Activated CD8-positive, alpha-beta T cell treated with anti-CD3 and anti-CD28 coated beads, Interleukin-2, amount 10 ng/mL, durations not matched to agents 7 days and 5 days (primary cell): ENCODE results near the gene AREL1. TPM values are rescaled to one million over a fixed set of nuclear protein-coding genes. Genes with fewer than 3 reads are reported as not detected.

Experiments
- ATAC-seq: fragments of 150-1000 bp; cut with Tn5 transposase; one replicate; pipeline ENCODE4 v1.10.0; 2021; ENCODE audit warnings: moderate library complexity
- CTCF ChIA-PET: fragments of 350-600 bp; sonication (Branson Sonifier 250); formaldehyde crosslinking; loops from one replicate; lab custom pipeline; 2021; ENCODE audit warnings: antibody characterized with exemption; lab: Charles Lee
- POLR2A ChIA-PET: fragments of 350-600 bp; sonication (Branson Sonifier 250); formaldehyde crosslinking; loops from one replicate; lab custom pipeline; 2021; ENCODE audit warnings: antibody characterized with exemption; lab: Charles Lee
- DNase-seq: peaks from one replicate; pipeline ENCODE4 v3.0.0-alpha.2; 2020
- H3K27ac Mint-ChIP-seq: one replicate; pipeline ENCODE4 v1.8.0; 2021; ENCODE audit warnings: mild to moderate bottlenecking, mixed read lengths
- H3K27me3 Mint-ChIP-seq: one replicate; pipeline ENCODE4 v1.8.0; 2021; ENCODE audit warnings: low read depth, mixed read lengths
- H3K36me3 Mint-ChIP-seq: one replicate; pipeline ENCODE4 v1.8.0; 2021; ENCODE audit warnings: low read depth, mixed read lengths
- H3K4me1 Mint-ChIP-seq: one replicate; pipeline ENCODE4 v1.8.0; 2021; ENCODE audit warnings: low read depth, mixed read lengths
- H3K4me3 Mint-ChIP-seq: one replicate; pipeline ENCODE4 v1.8.0; 2021; ENCODE audit warnings: mild to moderate bottlenecking, mixed read lengths
- H3K9me3 Mint-ChIP-seq: one replicate; pipeline ENCODE4 v1.8.0; 2022; ENCODE audit warnings: mixed read lengths; ENCODE audit not compliant: insufficient read depth
- total RNA-seq, 2 experiments: library from RNA; stranded (reverse); gene quantifications; one replicate each; pipeline ENCODE4 v1.2.3, GENCODE V29; 2021

Gene AREL1
- total RNA-seq, 2 experiments from 2014 or later = 44.1 to 44.9 TPM

DNA sequence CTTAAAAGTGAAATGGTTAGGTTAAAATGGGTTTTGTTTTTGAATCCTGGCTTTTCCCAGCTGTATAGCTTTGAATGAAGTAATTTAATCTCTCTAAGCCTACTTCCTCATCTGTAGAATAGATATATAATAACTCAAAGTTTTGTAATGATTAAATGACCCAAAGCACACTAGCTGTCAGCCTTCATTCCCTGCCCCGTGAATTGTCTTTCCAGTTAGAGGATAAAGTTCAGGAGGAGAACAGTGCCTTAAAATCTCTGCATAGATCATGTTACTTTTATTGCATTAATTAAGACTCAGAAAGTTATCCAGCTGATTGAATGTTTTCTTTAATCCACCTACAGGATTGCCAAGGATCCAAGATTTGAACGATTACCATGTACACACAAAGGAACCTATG lies 19.5 kb upstream of the AREL1 start:
- POLR2A ChIA-PET = no interaction called here
- no peak overlapping the region for H3K27ac Mint-ChIP-seq
- no peaks in the 10 kb centered on the region for H3K9me3 Mint-ChIP-seq
- CTCF ChIA-PET = no interaction called here
- DNase-seq (no peak), ATAC-seq (no peak)
- no peaks in the 10 kb centered on the region for H3K4me1 Mint-ChIP-seq
- peaks cover 34% of the 10 kb centered on the region for H3K36me3 Mint-ChIP-seq
- H3K27me3 Mint-ChIP-seq = no peaks in the 10 kb centered on the region
- H3K4me3 Mint-ChIP-seq = no peak overlapping the region

DNA sequence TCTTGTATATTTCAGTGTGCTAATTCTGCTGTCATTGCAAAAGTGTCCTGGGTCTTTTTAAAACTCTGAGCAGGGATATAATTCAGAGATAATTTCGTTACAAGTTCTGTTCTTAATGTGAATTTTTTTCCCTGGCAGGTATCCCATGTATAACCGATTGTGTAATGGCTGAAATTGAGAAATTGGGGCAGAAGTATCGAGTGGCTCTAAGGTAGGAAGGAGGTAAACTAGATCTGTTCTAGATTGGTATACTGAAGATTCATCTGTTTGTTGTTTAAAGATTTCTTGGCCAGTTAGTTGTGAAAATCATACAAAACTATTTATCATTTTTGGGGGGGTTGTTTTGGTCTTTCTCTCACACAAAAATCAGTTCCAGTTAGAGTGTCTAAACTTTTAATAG lies 10.3 kb upstream of the AREL1 start:
- H3K9me3 Mint-ChIP-seq = no peaks in the 10 kb centered on the region
- H3K27me3 Mint-ChIP-seq = no peaks in the 10 kb centered on the region
- peaks cover 3% of the 10 kb centered on the region for H3K4me1 Mint-ChIP-seq
- ATAC-seq = no peak
- ChIA-PET POLR2A (no interaction called here), CTCF (no interaction called here)
- H3K36me3 Mint-ChIP-seq = peaks cover 18% of the 10 kb centered on the region
- DNase-seq = no peak
- no peak overlapping the region for H3K4me3 Mint-ChIP-seq
- no peak overlapping the region for H3K27ac Mint-ChIP-seq

GRCh38 chr14:74720526-74720925 lies 7.6 kb upstream of the AREL1 start:
- Mint-ChIP-seq H3K27ac (no peak overlapping the region), H3K4me1 (peaks cover 7% of the 10 kb centered on the region), H3K36me3 (peaks cover 23% of the 10 kb centered on the region), H3K27me3 (no peaks in the 10 kb centered on the region), H3K9me3 (no peaks in the 10 kb centered on the region), H3K4me3 (no peak overlapping the region)
- DNase-seq (no peak), ATAC-seq (no peak)
- ChIA-PET POLR2A (no interaction called here), CTCF (no interaction called here)

DNA sequence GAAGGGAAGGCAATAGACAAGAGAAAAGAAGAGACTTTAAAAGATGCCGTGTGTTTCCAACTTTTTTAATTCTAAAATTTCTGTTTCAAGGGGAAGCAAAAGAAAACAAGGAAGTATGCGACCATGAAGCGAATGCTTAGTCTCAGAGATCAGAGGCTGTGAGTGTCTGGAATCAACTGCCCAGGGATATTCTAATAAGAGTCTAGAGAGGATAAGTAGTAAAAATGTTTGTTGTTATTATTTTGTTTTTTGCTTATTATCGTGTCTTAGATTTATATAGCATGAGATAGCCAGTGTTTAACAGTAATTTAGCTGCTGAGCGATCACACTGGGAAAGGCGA lies 485 bp upstream of the AREL1 start:
- DNase-seq (no peak), ATAC-seq (peak; percentile 9)
- Mint-ChIP-seq H3K36me3 (peaks cover 17% of the 10 kb centered on the region), H3K27me3 (no peaks in the 10 kb centered on the region), H3K4me1 (peaks cover 42% of the 10 kb centered on the region), H3K9me3 (no peaks in the 10 kb centered on the region), H3K4me3 (peak overlapping the region; percentile 90), H3K27ac (peak overlapping the region; percentile 93)
- ChIA-PET POLR2A (interaction anchor here (0.6 kb wide), 1 partner anchor 34 kb away, joined by 3 read pairs; no protein-coding TSS in a partner anchor), CTCF (interaction anchor here (1.0 kb wide), 1 partner anchor 91 kb away, joined by 5 read pairs; no protein-coding TSS in a partner anchor)

DNA sequence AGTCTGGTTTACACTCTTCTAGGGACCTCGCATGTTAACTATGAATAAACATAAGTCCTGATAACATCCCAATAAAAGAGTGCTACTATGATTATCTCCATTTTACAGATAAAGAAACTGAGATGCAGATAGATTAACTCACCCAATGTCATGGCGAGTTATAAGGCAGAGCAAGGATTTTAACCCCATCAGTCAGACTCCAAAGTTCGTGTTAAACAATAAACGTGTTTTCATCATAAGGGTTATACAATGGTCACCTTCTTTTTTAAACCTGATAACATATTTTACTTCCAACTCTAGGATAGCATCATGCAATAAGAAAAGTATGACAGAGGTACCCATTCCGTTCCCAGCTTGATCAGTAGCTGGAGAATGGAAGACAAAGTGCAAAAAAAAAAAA lies 1.2 kb downstream of the AREL1 start:
- DNase-seq = no peak
- no peaks in the 10 kb centered on the region for H3K9me3 Mint-ChIP-seq

GRCh38 chr14:74710480-74710879 lies 2.4 kb downstream of the AREL1 start:
- ATAC-seq (no peak), DNase-seq (no peak)
- H3K4me1 Mint-ChIP-seq = peaks cover 37% of the 10 kb centered on the region
- POLR2A ChIA-PET = interaction anchor here (1.0 kb wide), 1 partner anchor 53 kb away, joined by 5 read pairs; the partner anchor contains the start of gene YLPM1
- H3K27me3 Mint-ChIP-seq = no peaks in the 10 kb centered on the region
- peak overlapping the region; percentile 5 for H3K4me3 Mint-ChIP-seq
- H3K36me3 Mint-ChIP-seq = peaks cover 7% of the 10 kb centered on the region
- no peaks in the 10 kb centered on the region for H3K9me3 Mint-ChIP-seq
- CTCF ChIA-PET = interaction anchor here (1.0 to 1.6 kb wide), 3 partner anchors 53 to 101 kb away, joined by 3 to 5 read pairs (median 4); partner anchors contain the start of genes LTBP2 and YLPM1
- no peak overlapping the region for H3K27ac Mint-ChIP-seq

More for the DNA sequence above, 1.2 kb downstream of the AREL1 start:
- ATAC-seq = no peak
- POLR2A ChIA-PET = no interaction called here
- CTCF ChIA-PET = interaction anchor here (0.8 to 0.9 kb wide), 2 partner anchors 50 to 377 kb away, joined by 3 read pairs; no protein-coding TSS in a partner anchor
- Mint-ChIP-seq H3K36me3 (peaks cover 14% of the 10 kb centered on the region), H3K27me3 (no peaks in the 10 kb centered on the region), H3K27ac (no peak overlapping the region), H3K4me3 (peak overlapping the region; percentile 90), H3K4me1 (peaks cover 42% of the 10 kb centered on the region)

- DNase-seq (no peak), ATAC-seq (no peak)
- Mint-ChIP-seq H3K4me1 (peaks cover 14% of the 10 kb centered on the region), H3K27me3 (no peaks in the 10 kb centered on the region), H3K4me3 (no peak overlapping the region), H3K9me3 (peaks cover 7% of the 10 kb centered on the region), H3K36me3 (peaks cover 25% of the 10 kb centered on the region), H3K27ac (no peak overlapping the region)
- ChIA-PET CTCF (interaction anchor here (1.0 to 1.8 kb wide), 3 partner anchors 57 to 97 kb away, joined by 3 to 7 read pairs (median 6); partner anchors contain the start of genes LTBP2 and YLPM1), POLR2A (no interaction called here)
Observed at GRCh38 chr14:74705613-74706500, 7.0 kb downstream of the AREL1 start.

GRCh38 chr14:74704656-74705055 lies 8.2 kb downstream of the AREL1 start:
- Mint-ChIP-seq H3K27ac (no peak overlapping the region), H3K4me1 (peaks cover 5% of the 10 kb centered on the region), H3K36me3 (peaks cover 27% of the 10 kb centered on the region), H3K27me3 (no peaks in the 10 kb centered on the region), H3K4me3 (no peak overlapping the region), H3K9me3 (peaks cover 7% of the 10 kb centered on the region)
- ChIA-PET CTCF (no interaction called here), POLR2A (no interaction called here)
- no peak for ATAC-seq
- no peak for DNase-seq

GRCh38 chr14:74703043-74703442 lies 9.8 kb downstream of the AREL1 start:
- H3K36me3 Mint-ChIP-seq = peaks cover 27% of the 10 kb centered on the region
- no peak overlapping the region for H3K27ac Mint-ChIP-seq
- no peaks in the 10 kb centered on the region for H3K27me3 Mint-ChIP-seq
- ChIA-PET POLR2A (no interaction called here), CTCF (no interaction called here)
- no peaks in the 10 kb centered on the region for H3K4me1 Mint-ChIP-seq
- no peak for DNase-seq
- peaks cover 7% of the 10 kb centered on the region for H3K9me3 Mint-ChIP-seq
- H3K4me3 Mint-ChIP-seq = no peak overlapping the region
- ATAC-seq = no peak

DNA sequence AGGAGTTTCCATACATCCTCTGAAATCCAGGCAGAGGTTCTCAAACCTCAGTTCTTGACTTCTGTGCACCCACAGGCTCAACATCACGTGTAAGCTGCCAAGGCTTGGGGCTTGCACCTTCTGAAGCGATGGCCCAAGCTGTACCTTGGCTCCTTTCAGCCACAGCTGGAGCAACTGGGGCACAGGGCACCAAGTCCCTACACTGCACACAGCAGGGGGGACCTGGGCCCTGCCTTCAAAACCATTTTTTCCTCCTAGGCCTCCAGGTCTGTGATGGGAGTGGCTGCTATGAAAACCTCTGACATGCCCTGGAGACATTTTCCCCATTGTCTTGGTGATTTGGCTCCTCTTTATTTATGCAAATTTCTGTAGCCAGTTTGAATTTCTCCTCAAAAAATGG lies 10.6 kb downstream of the AREL1 start:
- Mint-ChIP-seq H3K36me3 (peaks cover 29% of the 10 kb centered on the region), H3K4me1 (no peaks in the 10 kb centered on the region), H3K4me3 (no peak overlapping the region), H3K27ac (no peak overlapping the region), H3K27me3 (no peaks in the 10 kb centered on the region), H3K9me3 (peaks cover 7% of the 10 kb centered on the region)
- DNase-seq = no peak
- ChIA-PET POLR2A (no interaction called here), CTCF (no interaction called here)
- ATAC-seq = no peak

- CTCF ChIA-PET = no interaction called here
- Mint-ChIP-seq H3K4me1 (peaks cover 7% of the 10 kb centered on the region), H3K9me3 (peaks cover 7% of the 10 kb centered on the region), H3K27ac (no peak overlapping the region), H3K4me3 (no peak overlapping the region), H3K36me3 (peaks cover 24% of the 10 kb centered on the region), H3K27me3 (no peaks in the 10 kb centered on the region)
- no peak for DNase-seq
- no peak for ATAC-seq
- POLR2A ChIA-PET = no interaction called here
Observed at GRCh38 chr14:74698465-74698864, 14.4 kb downstream of the AREL1 start.

DNA sequence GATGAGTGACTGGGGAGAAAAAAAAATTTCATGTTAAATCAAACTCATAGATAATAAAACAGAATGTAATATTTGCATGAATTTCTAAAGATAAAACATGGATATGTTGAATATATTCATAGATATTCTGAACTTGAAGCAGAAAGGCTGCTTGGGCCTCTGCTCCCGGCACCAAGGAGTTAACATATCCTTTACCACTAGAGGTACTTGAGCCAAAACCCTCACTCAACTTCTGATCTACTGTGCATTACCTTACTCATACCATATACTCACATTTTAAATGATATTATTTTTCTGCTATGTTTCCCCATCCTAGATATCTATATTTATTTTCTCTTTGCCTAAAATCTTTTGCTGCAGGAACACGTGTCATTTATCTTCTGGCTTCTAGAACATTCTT lies 14.9 kb downstream of the AREL1 start:
- Mint-ChIP-seq H3K27me3 (no peaks in the 10 kb centered on the region), H3K27ac (no peak overlapping the region), H3K4me3 (no peak overlapping the region), H3K36me3 (peaks cover 22% of the 10 kb centered on the region), H3K9me3 (peaks cover 5% of the 10 kb centered on the region), H3K4me1 (peaks cover 7% of the 10 kb centered on the region)
- CTCF ChIA-PET = no interaction called here
- no peak for DNase-seq
- ATAC-seq = no peak
- POLR2A ChIA-PET = no interaction called here
